ENCODE data around the gene ELFN1. TPM values are rescaled to one million over a fixed set of nuclear protein-coding genes. Genes with fewer than 3 reads are reported as not detected.

The ELFN1 gene
- total and polyA plus RNA-seq, 4 donors: 0.43 to 3.5 (median 3.4) TPM

- peak overlapping the region; percentile 77 to 91 for H3K27ac ChIP-seq (ENCODE audit: low read depth in 1 of 2, low read length in 2 of 2)
- WGBS: 87% methylated on average over 11 of the region's 11 CpGs
- no peak for DNase-seq (ENCODE audit: low spot score)
- no peak overlapping the region for H3K4me3 ChIP-seq (ENCODE audit: low read depth in 1 of 3, low read length in 3 of 3)
- TF ChIP-seq TAF1 (conservative IDR thresholded peaks at IDR 0.05) (no peak), ATF3 (IDR thresholded peaks at IDR 0.05) (no peak), RAD21 (IDR thresholded peaks at IDR 0.05) (no peak), ZBTB33 (IDR thresholded peaks at IDR 0.05) (no peak), JUND (IDR thresholded peaks at IDR 0.05) (no peak), MAX (IDR thresholded peaks at IDR 0.05) (no peak), RXRA (IDR thresholded peaks at IDR 0.05) (no peak)
- H3K9me3 ChIP-seq (ENCODE audit: control insufficient read depth in 4 of 4, low read length in 3 of 4): no peaks in the 10 kb centered on the region
- peaks cover 17 to 37% (median 30%) of the 10 kb centered on the region in 4 donors for H3K4me1 ChIP-seq (ENCODE audit: control insufficient read depth in 4 of 4, insufficient read depth in 4 of 4, low read length in 3 of 4)
- no peaks in the 10 kb centered on the region for H3K27me3 ChIP-seq (ENCODE audit: control insufficient read depth in 4 of 4, insufficient read depth in 4 of 4, low read length in 3 of 4)
- no peaks in the 10 kb centered on the region for H3K36me3 ChIP-seq (ENCODE audit: control insufficient read depth in 4 of 4, insufficient read depth in 3 of 4, low read depth in 1 of 4, low read length in 3 of 4)
- no peak overlapping the region for H3K9ac ChIP-seq (ENCODE audit: low read depth in 1 of 2, low read length in 2 of 2)
Observed at GRCh38 chr7:1714583-1715330, 44.7 kb downstream of the ELFN1 start.

- Histone ChIP-seq H3K9ac (ENCODE audit: low read depth in 1 of 2, low read length in 2 of 2) (no peak overlapping the region), H3K9me3 (ENCODE audit: control insufficient read depth in 4 of 4, low read length in 3 of 4) (no peaks in the 10 kb centered on the region), H3K36me3 (ENCODE audit: control insufficient read depth in 4 of 4, insufficient read depth in 3 of 4, low read depth in 1 of 4, low read length in 3 of 4) (no peaks in the 10 kb centered on the region), H3K4me1 (ENCODE audit: control insufficient read depth in 4 of 4, insufficient read depth in 4 of 4, low read length in 3 of 4) (peaks cover 17 to 37% (median 30%) of the 10 kb centered on the region in 4 donors), H3K4me3 (ENCODE audit: low read depth in 1 of 3, low read length in 3 of 3) (no peak overlapping the region), H3K27ac (ENCODE audit: low read depth in 1 of 2, low read length in 2 of 2) (peak overlapping the region; percentile 43 to 91), H3K27me3 (ENCODE audit: control insufficient read depth in 4 of 4, insufficient read depth in 4 of 4, low read length in 3 of 4) (no peaks in the 10 kb centered on the region)
- TF ChIP-seq RXRA (IDR thresholded peaks at IDR 0.05) (no peak), TAF1 (conservative IDR thresholded peaks at IDR 0.05) (no peak), JUND (IDR thresholded peaks at IDR 0.05) (no peak), HNF4G (IDR thresholded peaks at IDR 0.05) (no peak), HNF4A (conservative IDR thresholded peaks at IDR 0.05) (no peak), SP1 (IDR thresholded peaks at IDR 0.05) (no peak), REST (IDR thresholded peaks at IDR 0.05) (no peak), RAD21 (IDR thresholded peaks at IDR 0.05) (no peak)
- 89% methylated on average over 5 of the region's 5 CpGs for WGBS
- no peak for DNase-seq (ENCODE audit: low spot score)
Observed at GRCh38 chr7:1715331-1715625, 45.2 kb downstream of the ELFN1 start.

- Histone ChIP-seq H3K27ac (ENCODE audit: low read depth in 1 of 2, low read length in 2 of 2) (peak overlapping the region; percentile 45 to 91), H3K9me3 (ENCODE audit: control insufficient read depth in 4 of 4, low read length in 3 of 4) (no peaks in the 10 kb centered on the region), H3K4me1 (ENCODE audit: control insufficient read depth in 4 of 4, insufficient read depth in 4 of 4, low read length in 3 of 4) (peaks cover 17 to 37% (median 30%) of the 10 kb centered on the region in 4 donors), H3K4me3 (ENCODE audit: low read depth in 1 of 3, low read length in 3 of 3) (no peak overlapping the region), H3K36me3 (ENCODE audit: control insufficient read depth in 4 of 4, insufficient read depth in 3 of 4, low read depth in 1 of 4, low read length in 3 of 4) (no peaks in the 10 kb centered on the region), H3K9ac (ENCODE audit: low read depth in 1 of 2, low read length in 2 of 2) (no peak overlapping the region), H3K27me3 (ENCODE audit: control insufficient read depth in 4 of 4, insufficient read depth in 4 of 4, low read length in 3 of 4) (no peaks in the 10 kb centered on the region)
- TF ChIP-seq NR2F2 (IDR thresholded peaks at IDR 0.05) (peak; percentile 99), HNF4G (IDR thresholded peaks at IDR 0.05) (peak; percentile 91), HNF4A (conservative IDR thresholded peaks at IDR 0.05) (peak; percentile 98), RAD21 (IDR thresholded peaks at IDR 0.05) (no peak), RXRA (IDR thresholded peaks at IDR 0.05) (peak; percentile 79 to 86), SP1 (IDR thresholded peaks at IDR 0.05) (peak; percentile 55)
- DNase-seq (ENCODE audit: low spot score): no peak
- whole genome bisulfite sequencing: 44% methylated on average over 6 of the region's 6 CpGs
Observed at GRCh38 chr7:1715671-1716074, 45.6 kb downstream of the ELFN1 start.
